BJ (cell line): ENCODE measurements around the gene FBF1. TPM values are rescaled to one million over a fixed set of nuclear protein-coding genes. Genes with fewer than 3 reads are reported as not detected.

Source experiments
- CTCF ChIA-PET: fragments of 350-600 bp; formaldehyde crosslinking; extraction: SDS; loops from one replicate; lab custom pipeline; 2021; ENCODE audit warnings: antibody characterized with exemption, inconsistent platforms; lab: Yijun Ruan, JAX
- POLR2A ChIA-PET: fragments of 300-600 bp; sonication (Branson Sonifier 250); formaldehyde crosslinking; extraction: SDS; loops from one replicate; lab custom pipeline; 2021; ENCODE audit warnings: antibody characterized with exemption; lab: Charles Lee
- DNase-seq: peaks from one replicate; pipeline ENCODE4 v3.0.0-alpha.2; 2011; ENCODE audit warnings: low read depth
- H3K27me3 ChIP-seq: 2 replicates; pipeline ENCODE4 v1.6.0; 2011; ENCODE audit warnings: low read length; ENCODE audit not compliant: control insufficient read depth, insufficient read depth
- H3K36me3 ChIP-seq: 2 replicates; pipeline ENCODE4 v1.5.1; 2011; ENCODE audit warnings: low read length; ENCODE audit not compliant: control insufficient read depth, insufficient read depth
- H3K4me3 ChIP-seq: 2 replicates; pipeline ENCODE4 v1.5.1; 2011; ENCODE audit warnings: low read depth, mild to moderate bottlenecking, control low read depth, low read length
- polyA plus RNA-seq: library from polyadenylated mRNA; depleted of rRNA; stranded (reverse); fragments of >200 nt; gene quantifications from 2 replicates; pipeline ENCODE4 v1.2.3, GENCODE V29; 2011
- TF ChIP-seq, protein P1 (sequence below): IDR thresholded peaks from 2 replicates; pipeline ENCODE4 v1.5.1; 2011; ENCODE audit warnings: low read depth, mild to moderate bottlenecking, control low read depth, inconsistent platforms, low read length, moderate library complexity; ENCODE audit not compliant: insufficient read depth

Gene FBF1
- polyA plus RNA-seq, 1 experiment: 4.8 TPM

DNA sequence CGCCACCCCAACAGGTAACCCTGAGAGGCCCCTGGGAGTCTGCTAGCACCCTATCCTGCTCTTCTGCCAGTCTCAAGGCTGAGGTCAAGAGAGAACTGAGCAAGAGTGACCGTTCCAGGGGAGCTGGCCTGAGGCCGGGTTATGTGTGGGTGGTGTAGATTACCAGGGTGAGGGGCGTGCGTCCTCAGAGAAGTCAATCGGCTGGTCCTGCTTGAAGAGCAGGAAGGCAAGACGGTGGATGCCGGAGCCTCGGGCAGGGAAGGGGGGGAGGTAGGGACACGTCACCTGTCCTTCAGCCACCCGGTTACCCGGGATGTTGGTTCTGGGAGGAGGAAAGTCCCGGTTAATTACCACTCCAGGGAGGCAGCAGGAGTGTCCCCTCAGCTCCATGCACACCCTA lies 41.5 kb downstream of the FBF1 start:
- ChIA-PET CTCF (interaction anchor here (1.1 to 6.9 kb wide), 4 partner anchors 22 to 145 kb away, joined by 3 to 58 read pairs (median 11); partner anchors contain the start of genes GALK1 and TRIM47), POLR2A (no interaction called here)
- no peak for DNase-seq
- no peak overlapping the region for H3K4me3 ChIP-seq
- TF ChIP-seq, protein P1, sequence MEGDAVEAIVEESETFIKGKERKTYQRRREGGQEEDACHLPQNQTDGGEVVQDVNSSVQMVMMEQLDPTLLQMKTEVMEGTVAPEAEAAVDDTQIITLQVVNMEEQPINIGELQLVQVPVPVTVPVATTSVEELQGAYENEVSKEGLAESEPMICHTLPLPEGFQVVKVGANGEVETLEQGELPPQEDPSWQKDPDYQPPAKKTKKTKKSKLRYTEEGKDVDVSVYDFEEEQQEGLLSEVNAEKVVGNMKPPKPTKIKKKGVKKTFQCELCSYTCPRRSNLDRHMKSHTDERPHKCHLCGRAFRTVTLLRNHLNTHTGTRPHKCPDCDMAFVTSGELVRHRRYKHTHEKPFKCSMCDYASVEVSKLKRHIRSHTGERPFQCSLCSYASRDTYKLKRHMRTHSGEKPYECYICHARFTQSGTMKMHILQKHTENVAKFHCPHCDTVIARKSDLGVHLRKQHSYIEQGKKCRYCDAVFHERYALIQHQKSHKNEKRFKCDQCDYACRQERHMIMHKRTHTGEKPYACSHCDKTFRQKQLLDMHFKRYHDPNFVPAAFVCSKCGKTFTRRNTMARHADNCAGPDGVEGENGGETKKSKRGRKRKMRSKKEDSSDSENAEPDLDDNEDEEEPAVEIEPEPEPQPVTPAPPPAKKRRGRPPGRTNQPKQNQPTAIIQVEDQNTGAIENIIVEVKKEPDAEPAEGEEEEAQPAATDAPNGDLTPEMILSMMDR: no peak
- H3K36me3 ChIP-seq: peaks cover 30% of the 10 kb centered on the region
- no peaks in the 10 kb centered on the region for H3K27me3 ChIP-seq

DNA sequence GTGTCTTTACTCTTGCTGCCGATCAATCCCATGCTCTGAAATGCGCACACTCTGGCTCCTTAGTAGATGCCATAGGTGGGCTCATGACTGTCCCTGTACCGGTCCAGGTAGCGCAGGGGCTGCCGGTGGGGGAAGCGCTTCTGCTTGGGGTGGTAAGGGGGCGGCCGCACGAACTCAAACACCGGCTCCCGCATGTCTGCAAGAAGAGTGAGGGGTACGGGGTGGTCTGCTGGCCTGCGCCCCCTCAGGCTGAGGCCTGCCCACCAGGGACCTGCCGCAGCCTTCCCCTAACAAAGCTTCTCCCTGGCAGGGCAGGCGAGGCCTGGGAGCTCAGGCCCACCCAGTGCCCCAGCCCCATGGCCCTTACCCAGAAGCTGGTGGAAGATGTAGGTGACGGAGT lies 42.1 kb downstream of the FBF1 start:
- CTCF ChIA-PET: interaction anchor here (1.1 to 6.9 kb wide), 4 partner anchors 21 to 145 kb away, joined by 3 to 58 read pairs (median 11); partner anchors contain the start of genes GALK1 and TRIM47
- peaks cover 30% of the 10 kb centered on the region for H3K36me3 ChIP-seq
- TF ChIP-seq, protein P1: no peak

DNA sequence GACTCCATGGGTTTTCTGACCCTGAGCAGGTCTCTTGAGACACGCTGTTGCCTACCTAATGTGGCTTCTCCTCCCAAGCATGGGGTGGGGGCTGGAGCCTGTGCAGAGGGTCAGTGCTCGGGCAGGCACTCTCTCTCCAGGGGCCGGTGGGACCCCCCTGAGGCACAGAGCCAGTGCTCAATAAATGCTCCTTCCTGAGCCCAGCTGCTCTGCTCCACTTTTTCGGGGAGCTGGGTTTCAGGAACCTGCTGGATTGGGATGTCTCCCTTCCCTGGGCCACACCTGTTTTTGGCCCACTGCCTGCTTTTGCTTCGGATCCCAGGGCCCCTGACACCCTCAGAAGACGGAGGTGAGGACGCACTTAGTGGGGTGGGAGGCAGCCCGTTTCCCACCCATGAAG lies 42.8 kb downstream of the FBF1 start:
- ChIA-PET POLR2A (no interaction called here), CTCF (interaction anchor here (1.0 to 6.9 kb wide), 6 partner anchors 21 to 144 kb away, joined by 3 to 58 read pairs (median 8); partner anchors contain the start of gene TRIM47)
- no peak for DNase-seq
- Histone ChIP-seq H3K27me3 (no peaks in the 10 kb centered on the region), H3K4me3 (no peak overlapping the region), H3K36me3 (peaks cover 30% of the 10 kb centered on the region)
- TF ChIP-seq, protein P1: no peak

More for the DNA sequence above, 42.1 kb downstream of the FBF1 start:
- POLR2A ChIA-PET: no interaction called here
- DNase-seq: no peak
- Histone ChIP-seq H3K27me3 (no peaks in the 10 kb centered on the region), H3K4me3 (no peak overlapping the region)

DNA sequence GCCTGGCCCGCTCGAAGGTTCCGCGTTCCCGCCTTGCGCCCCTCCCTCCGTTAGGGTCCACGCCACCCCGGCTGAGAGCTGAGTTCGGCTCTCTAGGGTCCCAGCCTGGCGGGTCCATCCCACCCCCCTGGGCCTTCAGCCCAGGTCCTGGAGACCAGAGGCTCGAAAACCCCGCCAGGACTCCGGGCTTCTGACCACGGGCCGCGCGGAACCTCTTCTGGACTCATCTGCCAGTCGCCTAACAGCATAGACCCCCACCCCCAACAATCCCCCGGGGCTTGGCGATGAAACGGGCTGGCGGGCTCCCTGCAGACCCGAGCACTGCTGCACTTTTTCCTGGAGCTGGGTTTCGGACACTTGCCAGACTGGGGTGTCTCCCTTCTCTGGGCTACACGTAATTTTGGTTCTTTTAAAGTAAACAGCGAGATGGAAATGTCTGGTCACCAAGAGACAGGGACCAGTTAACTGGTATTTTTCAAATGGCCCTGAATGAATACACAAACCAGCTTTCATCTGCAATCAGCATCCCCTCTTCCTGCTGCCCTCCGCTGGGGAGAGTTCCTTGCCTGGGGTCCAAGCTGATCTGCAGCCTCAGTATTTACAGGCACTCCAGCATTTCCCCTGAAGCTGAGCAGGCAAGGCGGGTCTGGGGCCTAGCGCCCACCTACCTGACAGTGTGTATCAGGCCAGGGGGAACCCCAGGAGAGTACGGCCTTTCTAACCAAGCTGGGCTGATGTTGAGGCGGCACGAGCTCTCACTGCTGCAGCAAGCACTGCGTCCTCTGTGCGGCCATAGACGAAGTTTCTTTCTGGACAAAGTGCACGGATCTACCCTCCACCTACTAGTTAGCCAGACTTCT lies 43.5 kb downstream of the FBF1 start:
- Histone ChIP-seq H3K4me3 (peak overlapping the region; percentile 52), H3K36me3 (peaks cover 30% of the 10 kb centered on the region), H3K27me3 (no peaks in the 10 kb centered on the region)
- CTCF ChIA-PET: interaction anchor here (0.9 to 6.9 kb wide), 13 partner anchors 8 to 501 kb away, joined by 3 to 58 read pairs (median 8); partner anchors contain the start of genes MRPL38, TRIM47 and WBP2
- POLR2A ChIA-PET: interaction anchor here (0.6 kb wide), 1 partner anchor 106 kb away, joined by 3 read pairs; no protein-coding TSS in a partner anchor
- TF ChIP-seq, protein P1: no peak
- DNase-seq: no peak
